NCI-H2081 (cell line): ENCODE results near the gene SCO1.
"Not testable (repeated sequence)": the region's sequence is repeated elsewhere in the genome, so short reads cannot be mapped to it uniquely, and the experiment has no call there.

Source experiments
- DNase-seq, 2 experiments: peaks; one replicate each; lab custom pipeline; 2025; lab: John Stamatoyannopoulos, UW

SCO1 gene

GRCh38 chr17:10725262-10725661, 27.9 kb upstream of the SCO1 start:
- DNase-seq, result no peak

- no peak for DNase-seq
Observed at GRCh38 chr17:10724546-10725195, 27.3 kb upstream of the SCO1 start.

DNA sequence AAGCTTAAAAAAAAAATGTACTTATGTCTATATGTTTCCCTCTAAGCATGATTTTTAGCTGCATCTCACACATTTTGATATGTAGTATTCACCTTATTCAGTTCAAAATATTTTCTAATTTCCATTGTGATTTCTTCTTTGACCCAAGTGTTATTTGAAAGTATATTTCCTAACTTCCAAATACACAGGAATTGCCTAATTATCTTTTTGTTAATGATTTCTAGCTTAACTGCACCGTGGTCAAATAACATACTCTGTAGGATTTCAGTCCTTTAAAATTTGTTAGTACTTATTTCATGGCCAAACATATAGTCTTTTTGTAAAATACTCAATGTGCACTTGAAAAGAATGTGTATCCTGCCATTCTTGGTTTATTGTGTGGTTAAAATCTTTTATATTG, 21.2 kb upstream of the SCO1 start:
- no peak for DNase-seq

DNA sequence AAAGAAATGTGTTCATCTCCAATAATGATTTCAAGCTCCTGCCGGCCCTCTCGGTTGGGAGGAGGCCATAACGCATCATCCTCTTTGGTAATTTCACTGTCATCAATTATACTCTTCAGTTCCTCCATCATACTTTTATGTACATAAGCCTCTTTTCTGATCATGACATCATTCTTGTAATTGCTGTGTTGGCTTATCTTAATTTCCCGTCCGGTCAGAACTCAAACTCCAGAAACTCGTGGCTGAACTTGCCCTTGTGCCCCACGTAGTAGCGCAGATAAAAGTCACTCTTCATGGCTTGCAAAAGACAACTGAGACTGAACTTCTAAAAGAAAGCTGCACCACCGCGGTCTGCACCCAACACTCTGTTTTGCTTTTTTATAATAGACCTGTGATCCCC, 18.9 kb upstream of the SCO1 start:
- DNase-seq, result no peak

DNA sequence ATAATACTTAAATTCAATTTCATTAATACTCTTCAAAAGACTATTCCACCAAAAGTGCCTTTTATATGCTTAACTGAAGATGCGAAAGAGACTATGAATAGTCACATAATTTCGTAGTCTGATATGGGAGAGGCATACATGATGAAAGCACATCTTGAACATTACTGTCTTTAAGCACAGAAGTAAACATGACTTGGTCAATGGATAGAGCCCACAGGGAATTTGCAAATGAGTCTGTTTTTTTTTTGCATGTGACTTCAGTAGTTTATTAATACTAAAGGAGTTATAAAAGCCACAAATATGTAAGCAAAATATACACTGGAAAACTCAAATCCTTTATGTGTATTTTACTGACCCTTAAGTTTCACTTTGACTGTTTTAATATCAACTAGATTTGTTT, 16.0 kb upstream of the SCO1 start:
- no peak for DNase-seq

DNA sequence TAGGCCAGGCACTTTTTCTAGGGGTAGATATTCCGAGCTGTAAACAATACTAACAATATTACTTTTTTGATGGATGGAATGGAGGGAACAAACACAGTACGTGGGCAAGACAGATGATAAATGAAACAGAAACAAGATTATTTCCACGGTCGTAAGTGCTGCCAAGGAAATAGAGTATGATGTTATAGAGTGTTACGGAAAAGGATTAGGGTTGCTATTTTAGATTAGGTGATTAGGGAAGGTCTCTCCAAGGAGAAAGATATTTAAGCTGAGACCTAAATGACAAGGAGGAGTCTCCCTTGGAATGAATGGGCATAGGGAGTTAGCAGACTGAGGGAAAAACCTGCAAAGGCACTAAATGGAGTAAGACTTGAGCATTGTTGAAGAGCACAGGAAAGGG, 8.4 kb upstream of the SCO1 start:
- DNase-seq, result no peak

DNA sequence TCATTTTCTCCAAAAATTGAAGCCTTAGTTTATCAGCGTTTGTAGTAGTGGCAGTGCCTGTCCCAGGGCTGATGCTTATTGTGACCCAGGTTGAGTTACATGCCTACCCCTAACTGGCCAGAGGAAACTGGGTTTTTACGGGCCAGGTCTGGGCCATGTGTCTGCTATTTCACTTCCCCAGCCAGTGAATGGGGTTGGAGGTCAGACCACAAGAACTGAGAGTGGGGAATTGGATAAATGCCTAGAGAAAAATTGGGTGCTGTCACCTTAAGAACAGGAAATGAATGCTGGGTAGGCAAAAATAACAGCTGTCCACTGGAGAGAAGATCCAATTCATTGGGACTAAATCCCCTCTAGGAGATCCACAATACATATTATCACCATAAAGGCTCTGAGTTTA, 5.2 kb upstream of the SCO1 start:
- no peak for DNase-seq

DNA sequence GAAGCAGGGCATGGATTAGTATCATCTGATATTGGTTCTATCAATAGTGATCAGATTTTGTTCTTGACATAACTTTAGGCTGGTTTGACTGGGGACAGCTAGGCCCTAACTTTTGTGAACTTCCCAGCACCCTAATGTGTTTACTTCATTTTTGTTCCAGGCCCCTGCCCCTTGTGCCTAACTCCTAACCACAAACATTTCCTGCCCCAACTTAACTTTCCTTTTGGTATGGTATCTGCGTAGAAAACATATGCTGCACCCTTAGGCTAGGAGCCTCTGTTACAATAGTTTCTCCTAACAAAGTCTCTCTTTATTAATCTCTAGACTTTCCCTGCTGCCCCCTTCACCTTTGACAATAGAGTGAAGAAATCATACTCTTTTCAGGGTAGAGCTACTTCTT, 2.5 kb upstream of the SCO1 start:
- no peak for DNase-seq

GRCh38 chr17:10698096-10698818, 924 bp upstream of the SCO1 start:
- no peak for DNase-seq

DNA sequence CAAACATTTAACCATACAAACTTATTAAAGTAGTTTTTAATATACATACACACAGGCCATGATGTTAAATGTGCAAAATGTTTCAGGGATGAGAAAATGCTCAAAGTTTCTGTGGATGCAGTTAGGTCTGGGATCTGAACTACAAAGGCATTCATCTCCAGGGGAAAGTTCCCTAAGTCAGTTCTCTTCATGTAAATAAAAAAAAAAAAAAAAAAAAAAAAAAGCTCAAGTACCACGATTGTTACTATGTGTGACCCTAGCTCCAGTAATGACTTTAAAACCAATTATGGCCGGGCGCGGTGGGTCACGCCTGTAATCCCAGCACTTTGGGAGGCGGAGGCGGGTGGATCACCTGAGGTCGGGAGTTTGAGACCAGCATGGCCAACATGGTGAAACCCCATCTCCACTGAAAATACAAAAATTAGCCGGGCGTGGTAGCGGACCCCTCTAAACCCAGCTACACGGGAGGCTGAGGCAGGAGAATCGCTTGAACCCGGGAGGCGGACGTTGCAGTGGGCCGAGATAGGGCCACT, 1.4 kb downstream of the SCO1 start:
- DNase-seq, result not testable (repeated sequence)

DNA sequence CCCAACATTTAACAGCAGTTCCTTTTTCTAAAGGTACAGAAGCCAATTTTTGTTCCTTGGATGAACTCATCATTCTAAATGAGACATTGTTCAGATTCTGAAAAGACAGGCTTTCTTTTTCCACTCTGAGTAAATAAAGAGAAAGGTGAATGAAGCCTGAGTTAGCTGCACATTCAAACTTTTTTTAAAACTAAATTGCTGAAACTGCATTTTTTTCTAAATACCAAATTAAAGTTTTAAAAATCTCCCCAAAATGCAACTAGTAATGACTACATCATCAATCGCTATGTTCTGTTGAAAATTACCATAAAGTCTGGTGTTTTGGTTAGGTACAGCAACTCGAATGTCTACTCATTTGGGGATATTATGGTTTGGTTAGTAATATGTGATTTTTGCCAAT, 9.8 kb downstream of the SCO1 start:
- no peak for DNase-seq

- DNase-seq, result no peak
Observed at GRCh38 chr17:10683853-10684252, 13.5 kb downstream of the SCO1 start.

GRCh38 chr17:10681866-10682446, 15.4 kb downstream of the SCO1 start:
- DNase-seq, result no peak

DNA sequence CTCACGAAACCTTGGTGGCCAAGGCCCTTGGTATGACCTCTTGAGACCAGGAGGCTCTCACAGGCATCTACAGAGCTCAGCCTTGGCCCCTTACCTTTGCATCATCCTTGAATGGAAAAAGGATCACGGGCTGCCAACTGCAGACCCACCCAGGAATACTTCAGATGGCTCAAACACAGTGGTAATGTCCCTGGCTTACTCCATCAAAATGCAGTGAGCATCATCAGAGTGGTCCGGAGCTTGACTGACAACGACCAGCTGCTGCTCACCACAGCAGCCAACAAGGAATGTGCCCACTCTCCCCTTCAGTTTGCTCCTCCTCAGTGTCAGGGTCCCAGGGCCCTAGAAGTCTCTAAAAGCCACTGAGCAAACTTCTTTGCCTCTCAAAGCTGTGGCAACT, 22.6 kb downstream of the SCO1 start:
- DNase-seq, result no peak

DNA sequence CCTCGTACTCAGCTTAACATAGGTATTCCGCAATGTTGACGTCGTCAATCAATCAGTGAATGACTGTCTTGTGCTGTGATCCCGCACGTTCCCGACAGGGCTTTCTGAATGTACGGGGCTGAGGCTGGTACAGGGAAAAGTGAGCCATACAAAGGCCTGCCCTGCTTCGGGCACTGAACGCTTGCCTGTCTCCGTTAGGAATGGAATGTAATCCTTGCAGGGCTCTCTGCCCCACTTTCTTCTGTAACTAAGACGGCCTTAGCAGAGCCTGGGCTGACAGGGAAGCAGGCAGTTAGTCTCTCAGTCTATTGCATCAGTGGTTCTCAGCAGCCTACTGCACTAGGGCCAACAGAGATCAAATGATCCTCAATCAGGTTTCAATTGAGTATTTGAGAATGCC, 24.0 kb downstream of the SCO1 start:
- DNase-seq, result no peak

DNA sequence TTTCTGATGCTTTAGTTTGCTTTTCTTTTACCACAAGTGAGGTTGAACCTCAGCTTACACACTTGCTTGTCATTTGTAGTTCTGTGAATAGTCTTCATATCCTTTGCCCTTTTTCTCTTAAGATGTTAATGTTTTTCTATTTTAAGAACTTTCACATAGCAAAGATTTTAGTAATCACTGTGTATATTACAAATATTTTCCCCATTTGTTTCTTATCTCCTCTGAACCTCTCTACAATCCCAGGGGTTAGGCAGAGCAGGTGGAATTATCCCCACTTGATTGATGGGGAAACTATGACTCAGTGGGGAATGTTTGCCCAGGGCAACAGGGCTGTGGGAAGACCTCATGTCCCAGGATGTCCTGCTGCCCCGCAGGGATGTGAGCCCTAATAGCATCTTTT, 28.6 kb downstream of the SCO1 start:
- no peak for DNase-seq

- no peak for DNase-seq
Observed at GRCh38 chr17:10666906-10667305, 30.4 kb downstream of the SCO1 start.

GRCh38 chr17:10664571-10664970, 32.8 kb downstream of the SCO1 start:
- no peak for DNase-seq

- DNase-seq, result no peak
Observed at GRCh38 chr17:10663231-10663630, 34.1 kb downstream of the SCO1 start.

DNA sequence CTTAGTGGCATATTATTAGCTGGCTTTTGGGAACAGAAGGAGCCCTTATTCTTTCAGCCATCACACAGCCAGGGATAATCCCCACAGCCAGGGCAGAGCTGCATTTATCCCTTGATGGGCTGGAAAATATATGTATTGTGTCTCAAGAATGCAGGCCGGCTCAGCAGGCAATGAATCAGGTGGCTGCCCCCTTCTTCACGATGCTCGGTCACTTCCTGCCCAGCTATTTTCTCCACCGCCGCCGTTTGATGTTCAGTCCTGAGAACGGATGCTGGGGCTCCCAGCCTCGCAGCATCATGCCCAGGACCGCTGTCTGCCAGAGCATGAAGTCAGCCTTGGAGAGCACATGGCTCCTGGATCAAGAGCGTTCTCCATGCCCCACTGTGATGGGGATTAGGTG, 35.9 kb downstream of the SCO1 start:
- DNase-seq, result no peak

GRCh38 chr17:10657879-10658278, 39.5 kb downstream of the SCO1 start:
- DNase-seq, result no peak

DNA sequence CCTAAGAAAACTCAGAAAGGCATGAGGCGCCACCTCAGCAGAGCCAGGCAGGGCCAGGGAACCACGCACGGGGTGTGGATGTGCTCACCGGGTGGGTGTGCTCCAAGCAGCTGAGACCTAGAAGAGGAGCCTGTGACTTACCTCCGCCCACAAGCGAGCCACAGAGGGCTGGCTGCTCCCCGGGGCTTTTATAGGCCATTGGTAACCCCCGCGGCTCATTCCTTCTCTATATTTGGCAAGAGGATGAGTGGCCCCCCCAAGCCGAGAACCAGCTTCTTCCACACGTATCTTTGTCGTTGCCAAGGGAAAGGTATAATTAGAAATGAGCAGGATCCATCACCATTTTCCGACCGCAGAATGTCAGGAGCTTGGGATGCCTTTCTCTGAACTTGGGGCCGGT, 40.2 kb downstream of the SCO1 start, which contains the start of gene MYH3:
MYH3 (minus strand) TSS at position 162 of the 400 bp plus-strand sequence. CDS start 2,245 bp downstream, outside the sequence.
- no peak for DNase-seq

- no peak for DNase-seq
Observed at GRCh38 chr17:10653987-10654386, 43.3 kb downstream of the SCO1 start.
